Daoy (cell line): ENCODE results near the gene SLC10A6. TPM values are rescaled to one million over a fixed set of nuclear protein-coding genes. Genes with fewer than 3 reads are reported as not detected.

ENCODE experiments used
- DNase-seq: peaks from one replicate; pipeline ENCODE4 v3.0.0-alpha.2; 2015; ENCODE audit warnings: low read depth
- total RNA-seq: library from RNA; depleted of rRNA; stranded (reverse); fragments of >200 nt; shearing (Covaris generic); gene quantifications from 2 replicates; pipeline ENCODE4 v1.2.3, GENCODE V29; 2014; rRNA removed

SLC10A6 gene
- not detected in 2 replicates for total RNA-seq

- no peak for DNase-seq
These were observed at the start of gene SLC10A6 for GRCh38 chr4:86848732-86849619. Gene SLC10A6, minus strand, starts transcription at chr4:86849384. Its CDS starts 269 bp downstream, at chr4:86849115.

DNA sequence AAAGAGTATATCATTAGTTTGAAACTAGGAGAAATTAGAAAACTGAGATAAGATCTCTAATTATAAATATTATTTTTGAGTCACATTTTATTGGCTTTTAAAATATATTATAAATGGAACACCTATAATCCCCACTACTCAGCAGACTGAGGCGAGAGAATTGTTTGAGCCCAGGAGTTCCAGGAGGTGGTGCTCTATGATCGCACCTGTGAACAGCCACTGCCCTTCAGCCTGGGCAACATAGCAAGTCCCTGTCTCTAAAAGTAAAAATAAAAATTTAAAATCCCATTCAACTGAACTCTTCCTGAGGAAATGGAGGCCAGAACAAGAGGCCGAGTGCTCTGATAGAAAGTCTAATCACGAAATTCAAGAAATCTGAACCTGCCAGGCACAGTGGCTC is 49.4 kb upstream of the SLC10A6 start:
- no peak for DNase-seq

DNA sequence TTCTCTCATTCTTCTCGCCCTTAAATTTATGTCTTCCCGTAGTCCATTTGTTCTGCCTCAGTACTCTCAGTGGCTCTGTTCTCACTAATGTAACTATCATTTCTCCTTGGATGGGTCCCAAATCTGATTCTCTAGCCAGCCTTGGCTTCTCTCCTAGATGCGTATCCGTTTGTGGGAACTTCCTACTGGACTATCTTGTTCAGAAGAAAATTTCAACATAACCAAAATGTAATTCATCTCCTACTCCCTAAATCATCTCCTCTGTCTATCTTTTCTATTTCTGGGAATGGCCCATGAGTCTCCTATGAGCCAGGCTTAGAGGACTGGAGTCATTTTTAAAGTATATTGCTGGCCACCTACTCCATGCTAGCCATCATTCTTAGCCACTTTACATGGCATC is 47.4 kb upstream of the SLC10A6 start:
- DNase-seq, result no peak

DNA sequence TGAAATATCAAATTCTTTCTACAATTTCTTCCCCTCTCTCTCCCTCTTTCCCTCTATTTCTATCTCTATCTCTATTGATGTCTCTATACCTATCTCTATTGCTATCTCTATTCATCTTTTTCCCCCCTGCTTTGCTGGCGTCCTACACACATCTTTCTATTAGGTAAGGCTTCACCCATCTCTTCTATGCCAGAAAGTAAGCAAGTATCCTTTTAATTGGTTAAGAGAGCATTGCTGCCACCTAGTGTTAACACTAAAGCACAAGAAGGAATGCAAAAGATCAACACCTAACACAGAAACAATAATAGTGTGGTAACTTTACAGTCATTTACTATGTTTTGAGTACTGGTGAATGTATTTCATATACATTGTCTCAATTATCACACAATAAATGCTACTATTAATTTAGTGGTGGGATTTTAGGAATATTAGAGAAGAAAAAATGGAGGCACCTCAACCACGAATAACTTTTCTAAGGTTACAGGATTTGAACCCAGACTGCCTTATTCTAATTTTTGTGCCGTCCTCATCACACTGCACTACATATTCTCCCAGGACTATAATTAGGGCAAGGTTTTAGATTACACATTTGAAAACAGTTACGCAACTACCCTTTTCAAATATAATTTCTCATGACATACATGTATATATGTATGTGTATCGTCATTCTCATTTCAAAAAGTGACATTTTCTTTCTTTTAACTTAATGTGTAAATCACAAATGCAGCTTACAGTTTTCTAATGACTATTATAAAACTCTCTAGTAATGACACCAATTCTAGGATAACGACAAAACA is 46.7 kb upstream of the SLC10A6 start:
- peak; percentile 28 for DNase-seq

- DNase-seq, result no peak
These were observed 45.3 kb upstream of the SLC10A6 start for GRCh38 chr4:86894455-86894854.

DNA sequence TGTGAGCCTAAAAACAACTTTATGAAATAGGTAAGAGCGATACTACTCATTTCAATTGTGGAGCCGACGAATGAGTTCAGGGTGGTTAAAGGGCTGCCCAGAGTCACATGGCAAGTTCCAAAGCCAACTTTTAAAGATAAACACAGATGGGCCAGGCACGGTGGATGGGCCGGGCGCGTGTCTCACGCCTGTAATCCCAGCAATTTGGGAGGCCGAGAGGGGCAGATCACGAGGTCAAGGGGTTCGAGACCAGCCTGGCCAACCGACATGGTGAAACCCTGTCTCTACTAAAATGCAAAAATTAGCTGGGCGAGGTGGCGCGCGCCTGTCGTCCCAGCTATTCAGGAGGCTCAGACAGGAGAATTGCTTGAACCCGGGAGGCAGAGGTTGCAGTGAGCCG is 44.0 kb upstream of the SLC10A6 start:
- DNase-seq, result no peak

GRCh38 chr4:86892636-86892960 is 43.4 kb upstream of the SLC10A6 start:
- DNase-seq, result no peak

DNA sequence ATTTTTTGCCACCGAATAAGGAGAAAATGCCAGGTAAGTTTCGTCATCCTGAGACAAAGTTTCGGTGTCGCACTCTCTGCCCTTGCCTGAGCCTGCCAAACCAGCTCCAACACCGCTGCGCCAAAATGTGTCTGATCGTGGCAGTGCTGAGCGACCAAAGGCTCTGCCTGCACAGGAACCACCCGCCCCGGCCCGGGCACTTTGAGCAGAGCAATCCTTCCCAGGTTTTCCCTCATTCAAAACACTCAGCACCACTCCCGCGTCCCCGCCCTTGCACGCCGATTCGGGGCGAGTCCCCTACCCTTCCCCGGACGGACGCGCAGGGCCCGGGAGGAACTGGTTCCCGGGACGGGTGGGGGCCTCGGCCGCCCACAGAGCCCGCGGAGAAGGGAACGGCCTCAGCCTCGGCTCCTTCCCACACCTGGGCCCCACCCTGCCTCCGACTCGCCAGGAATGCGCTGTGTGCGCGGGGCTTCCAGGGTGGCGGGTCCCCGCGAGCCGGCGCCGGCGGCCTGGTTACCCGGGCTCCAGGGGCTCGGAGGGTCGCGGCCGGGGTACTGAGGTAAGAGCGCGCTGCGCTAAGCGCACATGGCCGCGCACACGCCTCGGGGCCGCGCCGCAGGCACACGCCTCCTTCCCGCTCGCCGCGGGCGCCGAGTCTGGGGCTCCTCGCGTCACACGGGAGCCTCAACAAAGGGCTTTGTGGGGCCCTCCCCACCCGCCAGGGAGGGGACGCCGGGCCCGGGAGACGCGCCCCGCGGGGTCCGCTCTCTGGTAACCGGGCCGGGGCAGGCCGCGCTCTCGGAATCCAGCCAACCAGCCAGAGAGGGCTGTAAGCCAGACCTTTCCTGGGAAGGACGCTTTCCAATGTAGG is 42.8 kb upstream of the SLC10A6 start, which contains the start of gene C4orf36:
Gene C4orf36 (minus strand): TSS at position 661 of the 874 bp plus-strand sequence. CDS start 902 bp downstream, outside the sequence.
- peak; percentile 62 for DNase-seq

- DNase-seq, result no peak
These were observed 41.6 kb upstream of the SLC10A6 start for GRCh38 chr4:86890790-86891189.

DNA sequence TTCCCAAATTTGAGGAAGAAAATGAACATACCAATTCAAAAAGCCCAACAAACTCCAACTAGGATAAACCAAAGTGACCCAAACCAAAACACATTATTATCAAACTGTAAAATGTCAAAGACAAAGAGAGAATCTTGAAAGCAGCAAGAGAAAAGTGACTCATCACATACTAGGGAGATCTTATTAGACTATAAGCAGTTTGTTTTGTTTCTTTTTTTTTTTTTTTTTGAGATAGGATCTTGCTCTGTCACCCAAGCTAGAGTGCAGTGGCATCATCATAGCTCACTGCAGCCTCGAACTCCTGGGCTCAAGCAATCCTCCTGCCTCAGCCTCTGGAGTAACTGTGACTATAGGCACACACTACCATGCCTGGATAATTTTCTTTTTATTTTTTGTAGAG is 30.5 kb upstream of the SLC10A6 start:
- no peak for DNase-seq

- no peak for DNase-seq
These were observed 29.5 kb upstream of the SLC10A6 start for GRCh38 chr4:86878640-86879039.

DNA sequence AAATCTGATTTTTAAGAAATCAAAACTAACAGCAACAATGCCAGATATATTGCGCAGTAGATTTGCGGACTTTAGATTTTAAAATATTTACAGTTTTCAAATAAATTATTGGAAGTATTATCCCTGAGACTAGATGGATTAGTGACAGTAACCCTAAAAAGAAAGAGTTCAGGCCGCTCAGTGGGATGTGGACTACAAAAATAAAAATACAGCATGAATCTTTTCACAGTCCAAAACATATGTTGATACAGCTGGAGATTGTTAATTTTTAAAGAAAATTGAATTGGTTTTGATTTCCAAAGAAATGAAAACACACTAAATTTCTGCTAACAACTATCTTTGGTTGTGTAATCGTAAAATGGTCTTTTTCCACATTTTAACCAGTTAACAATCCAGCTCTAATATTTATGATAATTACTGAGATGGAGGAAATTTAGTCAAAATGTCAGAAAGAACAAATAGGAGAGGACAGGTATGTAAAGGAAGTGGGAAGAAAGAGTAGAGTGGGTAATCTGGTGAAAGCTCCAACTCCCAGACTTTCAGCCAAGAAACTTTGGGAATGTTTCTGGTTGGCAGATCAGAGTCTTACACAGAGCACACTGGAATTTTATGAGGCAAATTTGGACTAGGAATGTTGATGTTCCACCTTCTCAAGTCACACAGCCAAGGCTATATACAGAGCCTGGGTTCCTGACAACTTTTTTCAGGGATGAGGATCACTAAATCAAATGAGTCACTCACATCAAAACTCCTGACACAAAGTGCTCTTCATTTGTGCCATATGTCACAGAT is 27.9 kb upstream of the SLC10A6 start:
- no peak for DNase-seq

DNA sequence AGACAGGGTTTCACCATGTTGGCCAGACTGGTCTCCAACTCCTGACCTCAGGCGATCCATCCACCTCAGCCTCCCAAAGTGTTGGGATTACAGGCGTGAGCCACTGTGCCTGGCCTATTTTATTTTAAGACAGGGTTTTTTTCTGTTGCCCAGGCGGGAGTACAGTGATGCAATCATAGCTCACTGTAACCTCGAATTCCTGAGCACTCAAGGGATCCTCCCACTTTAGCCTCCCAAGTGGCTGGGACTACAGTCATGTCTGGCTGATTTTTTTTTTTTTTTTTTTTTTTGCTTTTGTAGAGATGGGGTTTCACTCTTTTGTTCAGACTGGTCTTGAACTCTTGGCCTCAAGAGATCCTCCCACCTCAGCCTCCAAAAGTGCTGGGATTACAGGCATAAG is 26.3 kb upstream of the SLC10A6 start:
- DNase-seq, result peak; percentile 8

DNA sequence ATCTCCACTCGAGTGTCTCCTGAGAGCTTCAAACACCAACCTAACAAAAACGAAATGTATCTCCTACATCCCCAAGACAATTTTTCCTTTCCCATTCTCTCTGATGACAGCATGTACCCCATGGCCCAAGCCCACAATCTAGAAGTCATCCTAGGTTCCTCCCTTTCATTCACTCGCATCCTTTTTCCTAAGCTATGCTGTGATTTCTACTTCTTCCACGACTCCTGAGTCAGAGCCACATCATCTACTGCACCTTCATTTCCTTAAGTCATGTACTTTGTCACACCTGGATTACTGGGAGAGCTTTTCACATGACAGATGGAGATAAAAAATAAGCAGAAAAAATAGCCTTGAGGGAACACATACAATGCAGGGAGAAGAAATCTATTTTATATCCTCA is 23.0 kb upstream of the SLC10A6 start:
- DNase-seq, result no peak

- no peak for DNase-seq
These were observed 21.4 kb upstream of the SLC10A6 start for GRCh38 chr4:86870442-86871069.

DNA sequence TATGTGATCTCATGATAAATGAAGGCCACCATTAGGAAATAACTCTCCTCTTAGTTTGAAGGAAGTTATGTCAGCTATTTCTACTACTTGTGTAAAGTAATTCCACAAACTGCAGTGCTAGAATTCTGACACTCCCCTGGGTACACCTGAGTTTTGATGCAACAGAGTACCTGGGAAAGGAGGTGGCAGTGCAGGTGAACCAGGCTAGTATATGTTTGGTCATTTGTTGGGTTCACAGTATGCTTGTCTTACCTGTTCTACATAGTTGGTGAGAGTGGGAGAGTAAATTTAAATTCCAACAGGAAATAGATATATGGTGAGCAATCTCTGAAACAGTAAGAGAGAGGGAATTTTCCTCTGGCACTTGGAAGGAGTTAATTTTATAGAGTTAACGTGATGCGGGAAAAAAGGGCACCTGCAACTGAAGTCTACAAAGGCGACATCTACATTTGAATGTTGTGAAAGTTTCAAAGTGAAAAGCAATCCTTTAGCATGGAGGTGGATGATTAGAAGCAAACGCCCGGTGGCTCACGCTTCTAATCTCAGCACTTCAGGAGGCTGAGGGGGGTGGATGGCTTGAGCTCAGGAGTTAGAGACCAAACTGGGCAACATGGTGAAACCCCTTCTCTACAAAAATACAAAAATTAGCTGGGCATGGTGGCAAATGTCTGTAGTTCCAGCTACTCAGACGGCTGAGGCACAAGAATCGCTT is 8.3 kb upstream of the SLC10A6 start:
- DNase-seq, result no peak

- DNase-seq, result no peak
These were observed 7.7 kb upstream of the SLC10A6 start for GRCh38 chr4:86856896-86857295.

GRCh38 chr4:86855572-86855971 is 6.4 kb upstream of the SLC10A6 start:
- DNase-seq, result no peak

DNA sequence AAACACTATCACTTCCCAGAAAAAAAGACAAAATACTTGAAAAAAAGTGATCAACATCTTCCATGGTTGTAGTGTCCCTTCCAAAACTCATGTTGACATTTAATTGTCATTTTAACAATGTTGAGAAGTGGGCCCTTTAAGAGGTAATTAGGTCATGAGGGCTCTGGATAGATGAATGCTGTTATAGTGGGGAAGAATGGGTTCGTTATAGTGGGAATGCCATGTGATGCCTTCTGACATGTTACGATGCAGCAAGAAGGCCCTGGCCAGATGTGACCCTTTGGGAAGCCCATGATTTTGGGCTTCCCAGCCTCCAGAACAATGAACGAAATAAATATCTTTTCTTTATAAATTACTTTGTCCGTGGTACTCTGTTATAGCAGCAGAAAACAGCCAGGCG is 4.0 kb upstream of the SLC10A6 start:
- DNase-seq, result no peak

- DNase-seq, result no peak
These were observed 1.0 kb downstream of the SLC10A6 start for GRCh38 chr4:86848136-86848535.
